ENCODE results near the gene TNFAIP3.

DNA sequence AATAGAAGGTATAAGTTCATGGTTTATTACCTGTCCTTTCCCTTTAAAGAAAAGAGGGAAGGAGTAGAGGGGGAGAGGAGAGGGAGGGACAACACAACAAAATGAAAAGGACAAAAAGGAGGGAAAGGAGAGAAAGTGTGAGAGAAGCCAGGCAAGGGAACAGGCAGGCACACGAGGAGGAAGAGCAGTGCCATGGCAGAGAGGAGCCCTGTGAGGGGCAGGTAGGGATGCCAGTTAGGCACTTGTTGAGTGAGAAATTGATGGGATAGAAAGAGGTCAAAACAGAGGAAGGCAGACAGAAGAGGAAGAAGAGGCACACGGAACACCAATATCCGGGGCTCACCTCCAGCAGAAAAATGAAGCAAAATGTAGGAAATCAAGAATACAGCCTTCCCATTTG is 42.5 kb downstream of the TNFAIP3 start:
- TF ChIP-seq EZH2 (IDR thresholded peaks at IDR 0.05; ENCODE audit: borderline replicate concordance) = no peak
- TF ChIP-seq, protein P1, sequence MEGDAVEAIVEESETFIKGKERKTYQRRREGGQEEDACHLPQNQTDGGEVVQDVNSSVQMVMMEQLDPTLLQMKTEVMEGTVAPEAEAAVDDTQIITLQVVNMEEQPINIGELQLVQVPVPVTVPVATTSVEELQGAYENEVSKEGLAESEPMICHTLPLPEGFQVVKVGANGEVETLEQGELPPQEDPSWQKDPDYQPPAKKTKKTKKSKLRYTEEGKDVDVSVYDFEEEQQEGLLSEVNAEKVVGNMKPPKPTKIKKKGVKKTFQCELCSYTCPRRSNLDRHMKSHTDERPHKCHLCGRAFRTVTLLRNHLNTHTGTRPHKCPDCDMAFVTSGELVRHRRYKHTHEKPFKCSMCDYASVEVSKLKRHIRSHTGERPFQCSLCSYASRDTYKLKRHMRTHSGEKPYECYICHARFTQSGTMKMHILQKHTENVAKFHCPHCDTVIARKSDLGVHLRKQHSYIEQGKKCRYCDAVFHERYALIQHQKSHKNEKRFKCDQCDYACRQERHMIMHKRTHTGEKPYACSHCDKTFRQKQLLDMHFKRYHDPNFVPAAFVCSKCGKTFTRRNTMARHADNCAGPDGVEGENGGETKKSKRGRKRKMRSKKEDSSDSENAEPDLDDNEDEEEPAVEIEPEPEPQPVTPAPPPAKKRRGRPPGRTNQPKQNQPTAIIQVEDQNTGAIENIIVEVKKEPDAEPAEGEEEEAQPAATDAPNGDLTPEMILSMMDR (IDR thresholded peaks at IDR 0.05; ENCODE audit: poor library complexity) = no peak
- TF ChIP-seq EZH2phosphoT487 (IDR thresholded peaks at IDR 0.05; ENCODE audit: low read depth, severe bottlenecking, unreplicated experiment) = no peak

All from hepatocyte (in vitro differentiated cells).